A549 (cell line): ENCODE data around the gene STT3B. TPM values are rescaled to one million over a fixed set of nuclear protein-coding genes. Genes with fewer than 3 reads are reported as not detected.

Experiments
- ATAC-seq, 2 experiments: fragments of 200-7000 bp in 1 of 2; fragments of >200 bp in 1 of 2; cut with Nextera tagmentation in 1 of 2; cut with Tn5 transposase in 1 of 2; 3 replicates each; pipeline versions ENCODE4 v1.8.0 to v1.9.1; 2018 to 2020; ENCODE audit warnings: mild to moderate bottlenecking in 1 of 2, moderate library complexity in 1 of 2
- CTCF ChIA-PET: fragments of 300-600 bp; sonication (Branson Sonifier 250); formaldehyde crosslinking; extraction: SDS; loops from one replicate; lab custom pipeline; 2021; ENCODE audit warnings: antibody characterized with exemption, inconsistent platforms; lab: Yijun Ruan, JAX
- POLR2A ChIA-PET: fragments of 350-600 bp; formaldehyde crosslinking; extraction: SDS; loops from one replicate; lab custom pipeline; 2021; ENCODE audit warnings: antibody characterized with exemption, inconsistent platforms; lab: Yijun Ruan, JAX
- DNase-seq, 2 experiments: peaks; one replicate each; pipeline versions ENCODE4 v3.0.0 to v3.0.0-alpha.2; 2011 to 2016; ENCODE audit warnings: low read depth in 1 of 2, low spot score in 1 of 2
- FAIRE-seq: peaks from 2 replicates; lab custom pipeline; 2011; peaks lifted over from hg19 to GRCh38; lab: Jason Lieb, UNC
- H3K27ac ChIP-seq, 2 experiments: fragments of >200 bp; sonication (Bioruptor Twin); formaldehyde crosslinking; 3 replicates each; pipeline ENCODE4 v1.5.1; 2016 to 2017
- H3K4me1 ChIP-seq: fragments of >200 bp; sonication (Bioruptor Twin); formaldehyde crosslinking; 3 replicates; pipeline ENCODE4 v1.6.1; 2016
- H3K4me2 ChIP-seq: fragments of >200 bp; sonication (Bioruptor Twin); formaldehyde crosslinking; 3 replicates; pipeline ENCODE4 v1.6.1; 2016
- H3K4me3 ChIP-seq: fragments of >200 bp; sonication (Bioruptor Twin); formaldehyde crosslinking; 3 replicates; pipeline ENCODE4 v1.5.1; 2016
- H3K9me3 ChIP-seq: fragments of >200 bp; sonication (Bioruptor Twin); formaldehyde crosslinking; 3 replicates; pipeline ENCODE4 v1.6.1; 2016
- BCL3 ChIP-seq: fragments of >200 bp; sonication (Bioruptor Twin); formaldehyde crosslinking; IDR thresholded peaks from 3 replicates; pipeline ENCODE4 v1.6.1; 2016
- CBX2 ChIP-seq: fragments of 200-600 bp; sonication (generic); IDR thresholded peaks from 2 replicates; pipeline ENCODE4 v1.6.1; 2016; ENCODE audit warnings: low read depth, mild to moderate bottlenecking, borderline replicate concordance
- CBX8 ChIP-seq: fragments of 200-600 bp; sonication (generic); IDR thresholded peaks from 2 replicates; pipeline ENCODE4 v1.6.1; 2016
- CEBPB ChIP-seq, 2 experiments: fragments of >200 bp in 1 of 2; sonication (Bioruptor Twin) in 1 of 2; formaldehyde crosslinking in 1 of 2; IDR thresholded peaks; 2 replicates each; pipeline ENCODE4 v1.6.1; 2012 to 2016
- CHD2 ChIP-seq: fragments of 150-350 bp; IDR thresholded peaks from 2 replicates; pipeline ENCODE4 v1.6.1; 2014; ENCODE audit warnings: low read length; ENCODE audit not compliant: partially characterized antibody
- E2F6 ChIP-seq: IDR thresholded peaks from 2 replicates; pipeline ENCODE4 v1.6.1; 2012; ENCODE audit warnings: low read depth, borderline replicate concordance
- EHF ChIP-seq: fragments of 250-450 bp; sonication (Bioruptor Pico); IDR thresholded peaks from 2 replicates; pipeline ENCODE4 v1.5.0; 2020; ENCODE audit warnings: mild to moderate bottlenecking
- EHMT2 ChIP-seq: fragments of 200-600 bp; sonication (generic); IDR thresholded peaks from 2 replicates; pipeline ENCODE4 v1.6.1; 2016; ENCODE audit warnings: antibody characterized with exemption, low read depth, mild to moderate bottlenecking, moderate library complexity
- EP300 ChIP-seq, 2 experiments: fragments of >200 bp; sonication (Bioruptor Twin); formaldehyde crosslinking; IDR thresholded peaks; 2 replicates in 1 of 2; 3 replicates in 1 of 2; pipeline ENCODE4 v1.6.1; 2016 to 2017
- FOSB ChIP-seq: fragments of 250-450 bp; sonication (Bioruptor Pico); IDR thresholded peaks from 2 replicates; pipeline ENCODE4 v1.5.0; 2020; ENCODE audit warnings: mild to moderate bottlenecking, moderate library complexity
- FOXS1 ChIP-seq: fragments of 250-450 bp; sonication (Bioruptor Pico); IDR thresholded peaks from 2 replicates; pipeline ENCODE4 v1.5.0; 2020; ENCODE audit warnings: mild to moderate bottlenecking, moderate library complexity
- HDAC2 ChIP-seq: fragments of 200-600 bp; sonication (generic); IDR thresholded peaks from 2 replicates; pipeline ENCODE4 v1.6.1; 2016
- HES2 ChIP-seq: fragments of >200 bp; sonication (Bioruptor Twin); formaldehyde crosslinking; IDR thresholded peaks from 2 replicates; pipeline ENCODE4 v1.6.1; 2016
- HOXB5 ChIP-seq: fragments of 250-450 bp; sonication (Bioruptor Pico); IDR thresholded peaks from 2 replicates; pipeline ENCODE4 v1.5.0; 2020; ENCODE audit warnings: mild to moderate bottlenecking, moderate library complexity
- JUN ChIP-seq, 2 experiments: fragments of >200 bp; sonication (Bioruptor Twin); formaldehyde crosslinking; IDR thresholded peaks; 2 replicates in 1 of 2; 3 replicates in 1 of 2; pipeline ENCODE4 v1.6.1; 2016 to 2017
- JUNB ChIP-seq: fragments of >200 bp; sonication (Bioruptor Twin); formaldehyde crosslinking; IDR thresholded peaks from 2 replicates; pipeline ENCODE4 v1.6.1; 2016
- KDM1A ChIP-seq: fragments of 200-600 bp; sonication (generic); IDR thresholded peaks from 2 replicates; pipeline ENCODE4 v1.6.1; 2016; ENCODE audit warnings: low read depth, mild to moderate bottlenecking
- NR3C1 ChIP-seq: fragments of >200 bp; sonication (Bioruptor Twin); formaldehyde crosslinking; IDR thresholded peaks from 3 replicates; pipeline ENCODE4 v1.6.1; 2017
- POLR2AphosphoS2 ChIP-seq: conservative IDR thresholded peaks from 2 replicates; pipeline ENCODE4 v1.6.1; 2012; ENCODE audit warnings: low read length, improper control_type of control experiment, inconsistent platforms
- RAD21 ChIP-seq, 2 experiments: fragments of >200 bp in 1 of 2; sonication (Bioruptor Twin) in 1 of 2; formaldehyde crosslinking in 1 of 2; IDR thresholded peaks in 1 of 2; conservative IDR thresholded peaks in 1 of 2; 2 replicates in 1 of 2; 3 replicates in 1 of 2; pipeline ENCODE4 v1.6.1; 2012 to 2018; ENCODE audit warnings: inconsistent platforms in 1 of 2
- RFX5 ChIP-seq: fragments of 450-650 bp; IDR thresholded peaks from 2 replicates; pipeline ENCODE4 v1.7.1; 2014; ENCODE audit warnings: antibody characterized with exemption, mild to moderate bottlenecking, moderate library complexity
- RNF2 ChIP-seq: fragments of 200-600 bp; sonication (generic); IDR thresholded peaks from 2 replicates; pipeline ENCODE4 v1.6.1; 2016; ENCODE audit warnings: low read depth, mild to moderate bottlenecking, antibody characterized with exemption, moderate library complexity, borderline replicate concordance
- SMC3 ChIP-seq: fragments of >200 bp; sonication (Bioruptor Twin); formaldehyde crosslinking; IDR thresholded peaks from 3 replicates; pipeline ENCODE4 v1.6.1; 2018; ENCODE audit warnings: inconsistent platforms
- SREBF2 ChIP-seq: fragments of 450-650 bp; IDR thresholded peaks from 2 replicates; pipeline ENCODE4 v1.6.1; 2014; ENCODE audit warnings: mild to moderate bottlenecking, moderate library complexity
- TP53 ChIP-seq: fragments of 250-450 bp; sonication (Bioruptor Pico); IDR thresholded peaks from 2 replicates; pipeline ENCODE4 v1.5.0; 2021; ENCODE audit warnings: mild to moderate bottlenecking, moderate library complexity
- ZC3H11A ChIP-seq: fragments of 450-650 bp; IDR thresholded peaks from 2 replicates; pipeline ENCODE4 v1.6.1; 2014; ENCODE audit warnings: antibody characterized with exemption, mild to moderate bottlenecking
- ZSCAN20 ChIP-seq: fragments of 250-450 bp; sonication (Bioruptor Pico); IDR thresholded peaks from 2 replicates; pipeline ENCODE4 v1.8.0; 2022; ENCODE audit warnings: mild to moderate bottlenecking, moderate library complexity
- WGBS: methylation state at CpG from one replicate; pipeline ENCODE4 v1.1.6; 2017; ENCODE audit errors: missing lambda C conversion rate; 5-methylcytosine and 5-hydroxymethylcytosine counted together
- polyA plus RNA-seq, 4 experiments: library from polyadenylated mRNA; depleted of rRNA in 3 of 4; stranded (reverse); fragments of >200 nt; fragmentation: RNase III in 1 of 4; extraction: RNeasy Plus Mini Kit Qiagen cat#74134 plus additional on column Dnase treatment in 1 of 4; gene quantifications; 2 replicates in 3 of 4; 3 replicates in 1 of 4; pipeline ENCODE4 v1.2.3, GENCODE V29; 2011 to 2017
- TF ChIP-seq, protein P1 (sequence below): IDR thresholded peaks from 2 replicates; pipeline ENCODE4 v1.6.1; 2012
- TF ChIP-seq, protein P2 (sequence below): IDR thresholded peaks from 2 replicates; pipeline ENCODE4 v1.6.1; 2012
- TF ChIP-seq, protein P3 (sequence below): fragments of 250-450 bp; sonication (Bioruptor Pico); IDR thresholded peaks from 2 replicates; pipeline ENCODE4 v1.5.0; 2020; ENCODE audit warnings: low read depth, mild to moderate bottlenecking, moderate library complexity
- TF ChIP-seq, protein P4 (sequence below): fragments of 250-450 bp; sonication (Bioruptor Pico); IDR thresholded peaks from 2 replicates; pipeline ENCODE4 v1.5.0; 2021; ENCODE audit warnings: mild to moderate bottlenecking, moderate library complexity, borderline replicate concordance

The STT3B gene
- polyA plus RNA-seq, 2 of the 4 experiments (the other 2 are of a cell fraction): 92.1 to 171 TPM

GRCh38 chr3:31676556-31676955, 143.8 kb downstream of the STT3B start:
- Histone ChIP-seq H3K4me3 (no peak overlapping the region), H3K4me1 (no peaks in the 10 kb centered on the region), H3K27ac (no peak overlapping the region), H3K9me3 (no peaks in the 10 kb centered on the region), H3K4me2 (no peak overlapping the region)
- WGBS: 75% methylated on average over 8 of the region's 8 CpGs
- no peak for FAIRE-seq
- ChIA-PET CTCF (no interaction called here), POLR2A (no interaction called here)
- no peak for DNase-seq
- no peak for TF ChIP-seq HDAC2
- no peak for TF ChIP-seq HOXB5 (CRISPR knock-in tag)
- TF ChIP-seq CBX2: no peak
- TF ChIP-seq, protein P1, sequence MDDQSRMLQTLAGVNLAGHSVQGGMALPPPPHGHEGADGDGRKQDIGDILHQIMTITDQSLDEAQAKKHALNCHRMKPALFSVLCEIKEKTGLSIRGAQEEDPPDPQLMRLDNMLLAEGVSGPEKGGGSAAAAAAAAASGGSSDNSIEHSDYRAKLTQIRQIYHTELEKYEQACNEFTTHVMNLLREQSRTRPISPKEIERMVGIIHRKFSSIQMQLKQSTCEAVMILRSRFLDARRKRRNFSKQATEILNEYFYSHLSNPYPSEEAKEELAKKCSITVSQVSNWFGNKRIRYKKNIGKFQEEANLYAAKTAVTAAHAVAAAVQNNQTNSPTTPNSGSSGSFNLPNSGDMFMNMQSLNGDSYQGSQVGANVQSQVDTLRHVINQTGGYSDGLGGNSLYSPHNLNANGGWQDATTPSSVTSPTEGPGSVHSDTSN: no peak
- no peak for TF ChIP-seq EHMT2
- TF ChIP-seq SREBF2: no peak
- TF ChIP-seq, protein P2, sequence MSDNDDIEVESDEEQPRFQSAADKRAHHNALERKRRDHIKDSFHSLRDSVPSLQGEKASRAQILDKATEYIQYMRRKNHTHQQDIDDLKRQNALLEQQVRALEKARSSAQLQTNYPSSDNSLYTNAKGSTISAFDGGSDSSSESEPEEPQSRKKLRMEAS: no peak
- TF ChIP-seq BCL3: no peak
- no peak for TF ChIP-seq TP53
- no peak for TF ChIP-seq POLR2AphosphoS2
- TF ChIP-seq JUNB: no peak
- TF ChIP-seq, protein P3, sequence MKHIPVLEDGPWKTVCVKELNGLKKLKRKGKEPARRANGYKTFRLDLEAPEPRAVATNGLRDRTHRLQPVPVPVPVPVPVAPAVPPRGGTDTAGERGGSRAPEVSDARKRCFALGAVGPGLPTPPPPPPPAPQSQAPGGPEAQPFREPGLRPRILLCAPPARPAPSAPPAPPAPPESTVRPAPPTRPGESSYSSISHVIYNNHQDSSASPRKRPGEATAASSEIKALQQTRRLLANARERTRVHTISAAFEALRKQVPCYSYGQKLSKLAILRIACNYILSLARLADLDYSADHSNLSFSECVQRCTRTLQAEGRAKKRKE: no peak
- TF ChIP-seq FOXS1 (CRISPR knock-in tag): no peak
- no peak for TF ChIP-seq FOSB
- TF ChIP-seq ZC3H11A: no peak
- no peak for TF ChIP-seq EP300 (IDR thresholded peaks at IDR 0.05)
- TF ChIP-seq, protein P4, sequence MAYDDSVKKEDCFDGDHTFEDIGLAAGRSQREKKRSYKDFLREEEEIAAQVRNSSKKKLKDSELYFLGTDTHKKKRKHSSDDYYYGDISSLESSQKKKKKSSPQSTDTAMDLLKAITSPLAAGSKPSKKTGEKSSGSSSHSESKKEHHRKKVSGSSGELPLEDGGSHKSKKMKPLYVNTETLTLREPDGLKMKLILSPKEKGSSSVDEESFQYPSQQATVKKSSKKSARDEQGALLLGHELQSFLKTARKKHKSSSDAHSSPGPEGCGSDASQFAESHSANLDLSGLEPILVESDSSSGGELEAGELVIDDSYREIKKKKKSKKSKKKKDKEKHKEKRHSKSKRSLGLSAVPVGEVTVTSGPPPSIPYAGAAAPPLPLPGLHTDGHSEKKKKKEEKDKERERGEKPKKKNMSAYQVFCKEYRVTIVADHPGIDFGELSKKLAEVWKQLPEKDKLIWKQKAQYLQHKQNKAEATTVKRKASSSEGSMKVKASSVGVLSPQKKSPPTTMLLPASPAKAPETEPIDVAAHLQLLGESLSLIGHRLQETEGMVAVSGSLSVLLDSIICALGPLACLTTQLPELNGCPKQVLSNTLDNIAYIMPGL (CRISPR knock-in tag): no peak
- TF ChIP-seq HES2: no peak
- ATAC-seq: no peak

DNA sequence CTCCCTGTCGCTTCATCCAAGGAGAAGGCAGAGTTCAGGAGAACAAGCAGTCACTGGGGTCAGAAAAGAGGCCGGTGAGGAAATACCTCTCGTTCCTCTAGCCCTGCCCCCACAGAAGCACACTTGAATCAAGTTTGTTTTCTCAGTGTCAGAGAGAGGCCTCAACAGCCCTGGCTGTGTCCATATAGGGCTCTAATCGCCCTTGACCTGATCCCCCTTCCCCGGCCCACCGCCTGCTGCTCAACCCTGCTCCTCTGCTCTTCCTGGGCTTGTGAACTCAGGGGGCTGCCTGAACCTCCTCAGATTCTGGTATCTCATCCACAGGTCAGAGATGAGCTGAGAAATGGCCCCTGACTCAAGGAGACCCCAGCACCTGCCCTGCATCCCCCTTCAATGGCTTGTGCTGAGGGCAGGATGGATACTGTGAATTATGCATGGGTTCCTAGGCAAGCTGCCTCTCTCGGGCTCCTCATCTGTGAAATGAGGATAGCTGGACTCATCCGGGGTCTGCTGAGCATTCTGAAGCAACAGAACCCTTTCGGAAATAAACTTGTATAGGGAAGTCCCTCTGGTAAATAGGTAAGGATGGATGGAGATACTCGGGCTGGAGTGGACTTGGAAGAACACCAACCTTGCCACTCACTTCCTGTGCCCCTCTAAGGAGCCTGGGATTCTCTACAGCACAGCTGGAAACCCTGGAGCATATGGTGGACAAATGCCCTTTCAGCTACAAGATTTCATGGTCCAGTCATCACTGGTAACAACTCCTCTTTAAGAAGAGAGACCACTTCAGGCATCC, 147.5 kb downstream of the STT3B start:
- H3K27ac ChIP-seq: no peak overlapping the region
- TF ChIP-seq EHMT2 (no peak), JUN (IDR thresholded peaks at IDR 0.05) (no peak), JUNB (no peak), CEBPB (IDR thresholded peaks at IDR 0.05) (no peak), RFX5 (no peak), RAD21 (conservative IDR thresholded peaks at IDR 0.05 in 1 of 2, IDR thresholded peaks at IDR 0.05 in 1 of 2) (no peak), SMC3 (no peak), NR3C1 (no peak), CBX8 (no peak), HDAC2 (no peak), RNF2 (no peak), ZC3H11A (no peak), EP300 (IDR thresholded peaks at IDR 0.05) (no peak), KDM1A (no peak), CHD2 (no peak), CBX2 (no peak), ZSCAN20 (CRISPR knock-in tag) (no peak), EHF (no peak), E2F6 (no peak), HES2 (no peak)
- TF ChIP-seq, all 56 proteins: peak for 0
- WGBS: 74% methylated on average over 10 of the region's 10 CpGs
- FAIRE-seq (no peak), ATAC-seq (no peak), DNase-seq (no peak)
- no peaks in the 10 kb centered on the region for H3K4me1 ChIP-seq
- POLR2A ChIA-PET: no interaction called here
- H3K9me3 ChIP-seq: no peaks in the 10 kb centered on the region
- H3K4me2 ChIP-seq: no peak overlapping the region
- no peak overlapping the region for H3K4me3 ChIP-seq
- CTCF ChIA-PET: interaction anchor here (0.6 to 1.7 kb wide), 3 partner anchors 17 to 591 kb away, joined by 3 to 4 read pairs (median 3); no protein-coding TSS in a partner anchor
